Uterus (tissue), 2 donors: Measurements from ENCODE around the gene TMPRSS4.

Experiments used
- CTCF ChIP-seq, 4 experiments: fragments of 200-600 bp in 2 of 4; fragments of 450-650 bp in 2 of 4; sonication (generic) in 2 of 4; IDR thresholded peaks; one replicate each; pipeline ENCODE4 v1.5.1; 2016 to 2019; ENCODE audit warnings: antibody characterized with exemption in 4 of 4, mild to moderate bottlenecking in 2 of 4, moderate library complexity in 1 of 4
- POLR2A ChIP-seq, 2 donors: fragments of 450-650 bp; IDR thresholded peaks; one replicate each; pipeline ENCODE4 v1.6.1; 2016; ENCODE audit warnings: antibody characterized with exemption in 2 of 2, mild to moderate bottlenecking in 1 of 2, moderate library complexity in 1 of 2

- TF ChIP-seq CTCF (IDR thresholded peaks at IDR 0.05) (no peak), POLR2A (IDR thresholded peaks at IDR 0.05) (no peak)
These were observed 37.4 kb downstream of the TMPRSS4 start for GRCh38 chr11:118114266-118114665.
